MM.1S (cell line): ENCODE measurements around the gene GRHPR.

Experiments used
- DNase-seq: peaks from one replicate; pipeline ENCODE4 v3.0.0-alpha.2; 2015
- H2AFZ ChIP-seq: fragments of 300-600 bp; sonication (generic); 2 replicates; pipeline ENCODE4 v1.6.0; 2016; ENCODE audit warnings: antibody characterized with exemption, low read length
- H3F3A ChIP-seq: fragments of 300-600 bp; sonication (generic); 2 replicates; pipeline ENCODE4 v1.6.1; 2016; ENCODE audit warnings: mild to moderate bottlenecking, antibody characterized with exemption, low read length, moderate library complexity, mixed read lengths; ENCODE audit not compliant: insufficient read depth
- H3K27ac ChIP-seq: fragments of 300-600 bp; sonication (generic); 2 replicates; pipeline ENCODE4 v1.5.1; 2016; ENCODE audit warnings: mild to moderate bottlenecking, low read length
- H3K27me3 ChIP-seq: fragments of 300-600 bp; sonication (generic); replicated peaks from 2 replicates; pipeline ENCODE4 v1.6.0; 2016; ENCODE audit warnings: low read length; ENCODE audit not compliant: insufficient read depth
- H3K36me3 ChIP-seq: fragments of 300-600 bp; sonication (generic); replicated peaks from 2 replicates; pipeline ENCODE4 v1.6.1; 2016; ENCODE audit warnings: mild to moderate bottlenecking, low read length, mixed read lengths; ENCODE audit not compliant: insufficient read depth
- H3K4me1 ChIP-seq: fragments of 300-600 bp; sonication (generic); 2 replicates; pipeline ENCODE4 v1.6.1; 2016; ENCODE audit warnings: low read length, mixed read lengths
- H3K4me2 ChIP-seq: fragments of 300-600 bp; sonication (generic); 2 replicates; pipeline ENCODE4 v1.6.0; 2016; ENCODE audit warnings: low read depth, low read length
- H3K4me3 ChIP-seq: fragments of 300-600 bp; sonication (generic); 2 replicates; pipeline ENCODE4 v1.5.1; 2016; ENCODE audit warnings: low read length, mixed read lengths
- H3K79me2 ChIP-seq: fragments of 300-600 bp; sonication (generic); 2 replicates; pipeline ENCODE4 v1.6.1; 2016; ENCODE audit warnings: mixed run types, low read length, mixed read lengths
- H3K9ac ChIP-seq: fragments of 300-600 bp; sonication (generic); 2 replicates; pipeline ENCODE4 v1.6.1; 2016; ENCODE audit warnings: low read length, mixed read lengths
- H3K9me2 ChIP-seq: fragments of 300-600 bp; sonication (generic); replicated peaks from 2 replicates; pipeline ENCODE4 v1.6.1; 2016; ENCODE audit warnings: mild to moderate bottlenecking, low read length, mixed read lengths; ENCODE audit not compliant: insufficient read depth
- H3K9me3 ChIP-seq: fragments of 300-600 bp; sonication (generic); replicated peaks from 2 replicates; pipeline ENCODE4 v1.6.1; 2016; ENCODE audit warnings: mild to moderate bottlenecking, low read length, mixed read lengths; ENCODE audit not compliant: insufficient read depth
- H4K20me1 ChIP-seq: fragments of 300-600 bp; sonication (generic); 2 replicates; pipeline ENCODE4 v1.6.1; 2016; ENCODE audit warnings: mild to moderate bottlenecking, low read length, moderate library complexity, mixed read lengths; ENCODE audit not compliant: insufficient read depth
- CTCF ChIP-seq: fragments of 300-600 bp; sonication (generic); IDR thresholded peaks from 2 replicates; pipeline ENCODE4 v1.5.1; 2016; ENCODE audit warnings: antibody characterized with exemption, low read length, mixed read lengths
- EZH2 ChIP-seq: fragments of 300-600 bp; sonication (generic); optimal IDR thresholded peaks from 2 replicates; pipeline ENCODE3; 2017; ENCODE audit warnings: low read depth, mild to moderate bottlenecking, antibody characterized with exemption, low read length, mixed read lengths
- EZH2phosphoT487 ChIP-seq: fragments of 300-600 bp; sonication (generic); IDR thresholded peaks from 2 replicates; pipeline ENCODE4 v1.6.1; 2018; ENCODE audit warnings: antibody characterized with exemption, low read length

Gene GRHPR

DNA sequence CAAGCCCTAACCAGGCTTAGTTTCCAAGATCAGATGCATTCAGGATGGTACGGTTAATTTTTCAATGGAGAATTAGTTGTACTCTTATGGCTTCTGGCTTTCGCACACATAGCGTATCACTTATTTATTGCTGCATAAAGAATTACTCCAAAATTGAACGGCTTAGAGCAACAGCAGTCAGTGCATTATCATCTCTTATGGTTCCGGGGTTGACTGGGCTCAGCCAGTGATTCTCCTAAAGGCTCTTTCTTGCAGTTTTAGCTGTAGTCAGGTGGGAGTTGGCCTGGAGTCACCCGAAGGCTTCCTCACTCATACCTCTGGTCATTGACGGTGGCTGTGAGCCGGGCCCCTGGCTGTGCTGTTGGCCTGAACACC lies 595 bp upstream of the GRHPR start:
- TF ChIP-seq CTCF (no peak), EZH2 (no peak), EZH2phosphoT487 (no peak)
- H3K9ac ChIP-seq = peak overlapping the region; percentile 80

GRCh38 chr9:37423508-37423907 lies 1.0 kb downstream of the GRHPR start:
- no peaks in the 10 kb centered on the region for H3K36me3 ChIP-seq
- H3K9ac ChIP-seq = peak overlapping the region; percentile 80; the same call in 1 of the 2 replicates
- peaks cover 24% of the 10 kb centered on the region for H3K79me2 ChIP-seq

More for the DNA sequence above, 595 bp upstream of the GRHPR start:
- no peaks in the 10 kb centered on the region for H3K9me3 ChIP-seq
- peak overlapping the region; percentile 97 for H2AFZ ChIP-seq
- H3K79me2 ChIP-seq = peaks cover 24% of the 10 kb centered on the region
- H3K9me2 ChIP-seq = no peaks in the 10 kb centered on the region
- 0 out of 2 replicates have a peak, but pooled peaks cover 3% of the 10 kb centered on the region for H3F3A ChIP-seq
- DNase-seq = no peak
- H3K4me1 ChIP-seq = peaks cover 9% of the 10 kb centered on the region
- H3K36me3 ChIP-seq = no peaks in the 10 kb centered on the region
- H4K20me1 ChIP-seq = no peaks in the 10 kb centered on the region
- H3K4me3 ChIP-seq = peak overlapping the region; percentile 96
- peak overlapping the region; percentile 50; the same call in 1 of the 2 replicates for H3K27ac ChIP-seq
- H3K4me2 ChIP-seq = peak overlapping the region; percentile 83; the same call in 1 of the 2 replicates
- no peaks in the 10 kb centered on the region for H3K27me3 ChIP-seq

GRCh38 chr9:37424204-37424685 lies 1.7 kb downstream of the GRHPR start:
- H3K27me3 ChIP-seq = no peaks in the 10 kb centered on the region
- H3K4me3 ChIP-seq = no peak overlapping the region
- H3K4me1 ChIP-seq = peaks cover 9% of the 10 kb centered on the region
- H3K27ac ChIP-seq = no peak overlapping the region
- H3K36me3 ChIP-seq = no peaks in the 10 kb centered on the region
- H3F3A ChIP-seq = 0 out of 2 replicates have a peak, but pooled peaks cover 3% of the 10 kb centered on the region
- H2AFZ ChIP-seq = no peak overlapping the region
- DNase-seq = no peak
- H3K9me2 ChIP-seq = no peaks in the 10 kb centered on the region
- no peaks in the 10 kb centered on the region for H4K20me1 ChIP-seq
- H3K4me2 ChIP-seq = no peak overlapping the region
- H3K9ac ChIP-seq = no peak overlapping the region
- no peak for TF ChIP-seq EZH2phosphoT487
- no peak for TF ChIP-seq EZH2
- no peaks in the 10 kb centered on the region for H3K9me3 ChIP-seq
- H3K79me2 ChIP-seq = peaks cover 24% of the 10 kb centered on the region

More at GRCh38 chr9:37423508-37423907, 1.0 kb downstream of the GRHPR start:
- no peak for TF ChIP-seq CTCF
- H3K4me1 ChIP-seq = peaks cover 9% of the 10 kb centered on the region
- no peaks in the 10 kb centered on the region for H3K9me2 ChIP-seq
- DNase-seq = no peak
- H3F3A ChIP-seq = 0 out of 2 replicates have a peak, but pooled peaks cover 3% of the 10 kb centered on the region
- no peak overlapping the region for H2AFZ ChIP-seq
- no peaks in the 10 kb centered on the region for H4K20me1 ChIP-seq
- H3K4me3 ChIP-seq = peak overlapping the region; percentile 96
- no peaks in the 10 kb centered on the region for H3K9me3 ChIP-seq
- H3K27me3 ChIP-seq = no peaks in the 10 kb centered on the region
- peak overlapping the region; percentile 83; the same call in 1 of the 2 replicates for H3K4me2 ChIP-seq
- no peak overlapping the region for H3K27ac ChIP-seq

- Histone ChIP-seq H3K9me3 (no peaks in the 10 kb centered on the region), H3K27me3 (no peaks in the 10 kb centered on the region), H3K79me2 (peaks cover 24% of the 10 kb centered on the region), H3K4me3 (no peak overlapping the region), H3K27ac (no peak overlapping the region), H3K4me1 (peaks cover 9% of the 10 kb centered on the region), H4K20me1 (no peaks in the 10 kb centered on the region), H3K9ac (no peak overlapping the region), H2AFZ (no peak overlapping the region), H3F3A (0 out of 2 replicates have a peak, but pooled peaks cover 3% of the 10 kb centered on the region), H3K4me2 (no peak overlapping the region), H3K9me2 (no peaks in the 10 kb centered on the region), H3K36me3 (no peaks in the 10 kb centered on the region)
- no peak for DNase-seq
- TF ChIP-seq EZH2phosphoT487 (no peak), EZH2 (no peak), CTCF (no peak)
These were observed 2.3 kb downstream of the GRHPR start for GRCh38 chr9:37424686-37425297.
